GM12872 (cell line): ENCODE results near the gene INO80.

ENCODE experiments used
- CTCF ChIP-seq: IDR thresholded peaks from 3 replicates; pipeline ENCODE4 v1.5.1; 2011; ENCODE audit warnings: low read depth, mild to moderate bottlenecking, low read length, moderate library complexity; ENCODE audit not compliant: insufficient read depth

The INO80 gene

GRCh38 chr15:40949756-40950207 lies 166.3 kb downstream of the INO80 start:
- no peak for TF ChIP-seq CTCF

- TF ChIP-seq CTCF, result no peak
Observed at GRCh38 chr15:40948706-40949473, 167.2 kb downstream of the INO80 start.

DNA sequence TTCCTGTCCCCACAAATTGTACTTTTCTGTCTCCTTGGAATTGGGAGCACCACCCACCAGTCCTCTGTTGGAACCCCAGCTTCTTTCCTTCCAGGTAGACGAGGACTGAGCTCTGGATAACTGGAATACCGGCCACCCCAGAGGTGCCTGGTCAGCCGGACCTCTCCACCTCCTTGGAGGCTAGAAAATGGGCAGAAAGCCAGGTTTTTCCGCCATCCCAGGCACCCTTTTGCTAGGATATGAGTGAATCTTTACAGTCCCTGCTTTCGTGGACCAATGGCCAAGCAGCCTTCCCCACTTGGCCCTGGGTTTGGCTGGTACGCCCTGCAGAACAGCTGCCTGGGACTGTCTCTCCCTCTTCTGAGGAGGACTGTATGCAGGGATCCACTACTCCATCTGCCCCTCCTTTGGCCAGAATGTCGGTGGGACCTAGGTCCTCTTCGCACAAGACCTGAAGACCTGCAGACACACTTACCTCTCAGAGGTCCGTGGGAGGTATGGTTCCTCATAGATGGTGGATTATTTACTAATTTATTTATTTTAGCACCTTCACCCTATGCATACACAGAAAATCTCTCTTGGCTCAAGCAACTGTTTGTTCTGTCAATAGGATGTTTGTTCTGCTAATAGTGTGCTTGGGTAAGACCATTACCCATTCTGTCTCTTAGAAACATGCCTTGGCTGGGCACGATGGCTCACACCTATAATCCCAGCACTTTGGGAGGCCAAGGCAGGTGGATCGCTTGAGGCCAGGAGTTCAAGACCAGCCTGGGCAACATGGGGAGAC lies 171.4 kb downstream of the INO80 start:
- no peak for TF ChIP-seq CTCF

- TF ChIP-seq CTCF, result no peak
Observed at GRCh38 chr15:40943764-40944365, 172.2 kb downstream of the INO80 start.

DNA sequence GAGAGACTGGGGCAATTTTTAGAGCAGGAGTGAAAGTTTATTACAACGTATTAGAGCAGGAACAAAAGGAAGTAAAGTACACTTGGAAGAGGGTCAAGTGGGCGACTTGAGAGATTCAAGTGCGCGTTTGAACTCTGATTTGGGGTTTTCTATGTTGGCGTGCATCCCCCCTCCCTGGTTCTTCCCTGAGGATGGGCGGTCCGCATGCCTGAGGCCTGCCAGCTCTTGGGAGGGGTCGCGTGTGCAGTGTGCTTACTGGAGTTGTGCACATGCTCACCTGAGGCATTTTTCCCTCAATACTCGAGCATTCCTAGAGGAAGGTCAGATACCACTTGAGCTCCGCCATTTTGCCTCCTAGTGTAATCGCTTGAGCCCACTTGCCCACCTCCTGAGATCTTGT lies 173.2 kb downstream of the INO80 start:
- no peak for TF ChIP-seq CTCF

- TF ChIP-seq CTCF, result no peak
Observed at GRCh38 chr15:40942337-40942854, 173.7 kb downstream of the INO80 start.
